HG03342 (cell line): ENCODE measurements around the gene ADCK1.
"Not testable (repeated sequence)": the region's sequence is repeated elsewhere in the genome, so short reads cannot be mapped to it uniquely, and the experiment has no call there.

Experiments used
- ATAC-seq: cut with Tn5 transposase; IDR thresholded peaks from one replicate; pipeline ENCODE4 v1.9.1; 2021; ENCODE audit warnings: mild to moderate bottlenecking, moderate library complexity; ENCODE audit not compliant: unreplicated experiment

ADCK1 gene

DNA sequence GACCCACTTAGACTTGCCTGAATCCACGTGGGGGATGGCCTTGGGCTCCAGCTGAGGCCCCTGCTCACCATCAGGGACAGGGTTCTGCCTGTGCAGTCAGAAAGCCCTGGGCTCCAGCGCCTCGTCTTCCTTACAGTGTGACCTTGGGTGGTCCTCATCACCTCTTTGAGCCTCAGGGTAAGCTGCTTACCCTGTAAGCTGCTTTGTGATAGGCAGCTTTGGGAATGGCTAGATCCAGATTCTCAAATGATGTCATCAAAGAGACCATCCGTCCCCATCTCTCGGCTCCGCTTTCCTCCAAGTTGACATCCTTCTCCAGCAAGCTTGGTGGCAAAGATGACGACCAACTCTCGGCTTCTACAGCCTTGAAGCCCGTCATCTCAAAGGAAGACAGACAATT is 127.0 kb downstream of the ADCK1 start:
- ATAC-seq, result no peak

DNA sequence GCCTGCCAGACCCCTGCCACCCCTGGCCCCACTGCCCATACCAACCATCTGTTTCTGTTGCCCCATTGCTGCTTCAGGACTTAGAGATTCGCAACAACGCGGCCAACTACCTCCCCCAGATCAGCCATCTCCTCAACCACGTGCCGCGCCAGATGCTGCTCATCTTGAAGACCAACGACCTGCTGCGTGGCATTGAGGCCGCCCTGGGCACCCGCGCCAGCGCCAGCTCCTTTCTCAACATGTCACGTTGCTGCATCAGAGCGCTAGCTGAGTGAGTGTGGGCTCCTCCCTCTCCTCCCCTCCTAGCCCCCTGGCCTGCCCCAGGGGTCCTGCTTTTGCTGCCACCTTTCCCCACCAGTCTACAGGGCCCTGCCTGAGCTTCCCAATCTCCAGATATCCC is 131.5 kb downstream of the ADCK1 start:
- no peak for ATAC-seq

DNA sequence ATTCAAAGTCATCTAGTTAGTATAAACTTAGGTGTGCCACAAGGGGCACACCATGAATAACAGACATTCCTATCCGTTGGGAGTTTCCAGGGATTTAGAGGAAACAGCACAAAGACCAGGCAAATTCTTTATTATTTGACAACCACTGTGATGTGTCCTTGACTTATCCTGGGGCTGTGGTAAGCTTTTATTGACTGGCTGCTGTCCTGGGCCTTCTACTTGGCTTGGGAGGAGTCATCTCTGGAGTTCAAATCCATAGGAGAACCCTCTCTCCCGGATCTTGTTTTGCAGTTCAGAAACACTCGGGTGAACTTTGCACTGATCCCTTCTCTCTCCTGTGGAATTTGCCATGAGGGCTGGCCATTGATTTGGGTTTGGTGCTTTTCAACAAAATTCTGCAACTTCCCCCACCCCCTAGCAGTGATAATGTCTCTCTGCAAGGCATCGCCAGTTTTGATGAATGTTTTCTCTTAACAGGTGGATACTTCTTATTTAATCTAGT is 136.3 kb downstream of the ADCK1 start:
- ATAC-seq, result no peak

- no peak for ATAC-seq
Measured at GRCh38 chr14:77947372-77947771, 147.5 kb downstream of the ADCK1 start.

DNA sequence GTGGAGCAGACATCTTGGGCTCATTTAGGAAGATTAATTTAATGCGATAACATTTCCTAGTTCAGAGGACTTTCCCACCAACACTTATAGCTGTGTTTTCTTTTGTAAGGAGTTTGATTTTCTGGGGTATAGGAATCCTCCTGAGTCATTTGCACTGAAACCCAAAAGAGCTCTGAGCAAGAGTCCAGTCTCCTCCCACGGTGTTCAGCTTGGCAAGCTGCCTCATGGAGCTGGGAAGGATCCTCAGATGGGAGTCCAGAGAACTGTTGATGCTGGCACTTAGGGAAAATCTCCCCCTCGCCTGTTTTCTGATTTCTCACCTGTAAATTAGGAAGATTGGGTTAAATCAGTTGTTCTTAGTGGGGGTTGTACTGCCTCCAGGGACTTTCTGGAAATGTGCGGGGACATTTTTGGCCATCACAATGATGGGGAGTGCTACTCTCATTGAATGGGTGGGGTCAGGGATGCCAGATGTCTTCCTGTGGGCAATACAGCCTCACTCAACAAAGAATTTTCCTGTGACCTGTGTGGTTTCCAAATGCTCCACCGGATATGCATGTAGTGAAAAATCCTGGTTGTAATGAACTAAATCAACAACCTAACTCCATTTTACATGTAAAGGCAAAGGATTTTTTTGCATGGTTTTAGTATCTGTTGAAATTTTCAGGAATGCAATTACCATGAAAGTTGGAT is 150.6 kb downstream of the ADCK1 start:
- ATAC-seq, result no peak

DNA sequence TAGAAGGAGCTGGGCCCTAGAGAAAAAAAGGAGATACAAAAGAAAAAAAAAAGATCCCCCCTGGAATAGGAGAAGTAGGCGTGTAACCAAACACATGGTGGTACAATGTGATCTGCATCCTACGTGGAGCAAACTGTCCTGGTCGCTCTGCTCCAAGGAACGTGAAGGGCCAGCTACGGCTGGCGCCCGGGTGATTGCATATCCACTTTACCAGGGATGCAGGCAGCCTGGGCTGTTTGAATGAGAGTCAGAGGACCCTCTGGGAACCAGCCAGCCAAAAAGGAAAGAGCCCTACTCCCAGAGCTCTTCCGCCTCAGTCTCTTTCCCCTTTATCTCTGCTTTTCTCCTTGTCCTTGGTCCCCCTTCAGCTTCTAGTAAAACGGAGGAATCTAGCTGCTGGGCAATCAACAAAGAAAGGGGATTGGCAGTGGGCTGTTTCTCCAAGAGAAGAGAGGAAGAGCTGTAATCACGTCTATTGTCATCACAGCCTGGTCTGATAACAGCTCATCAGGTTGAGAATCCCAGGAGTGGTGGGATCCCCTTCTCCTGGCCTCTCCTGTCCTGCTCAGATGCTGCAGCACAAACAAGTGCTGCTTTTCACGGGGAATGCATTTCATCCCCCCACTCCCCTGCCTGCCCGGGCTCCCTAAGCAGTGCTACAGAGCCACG is 156.0 kb downstream of the ADCK1 start:
- no peak for ATAC-seq

GRCh38 chr14:77959686-77960085 is 159.8 kb downstream of the ADCK1 start:
- ATAC-seq, result not testable (repeated sequence)

GRCh38 chr14:77961847-77962580 is 162.1 kb downstream of the ADCK1 start:
- no peak for ATAC-seq

GRCh38 chr14:77962731-77963520 is 163.0 kb downstream of the ADCK1 start:
- ATAC-seq, result no peak

DNA sequence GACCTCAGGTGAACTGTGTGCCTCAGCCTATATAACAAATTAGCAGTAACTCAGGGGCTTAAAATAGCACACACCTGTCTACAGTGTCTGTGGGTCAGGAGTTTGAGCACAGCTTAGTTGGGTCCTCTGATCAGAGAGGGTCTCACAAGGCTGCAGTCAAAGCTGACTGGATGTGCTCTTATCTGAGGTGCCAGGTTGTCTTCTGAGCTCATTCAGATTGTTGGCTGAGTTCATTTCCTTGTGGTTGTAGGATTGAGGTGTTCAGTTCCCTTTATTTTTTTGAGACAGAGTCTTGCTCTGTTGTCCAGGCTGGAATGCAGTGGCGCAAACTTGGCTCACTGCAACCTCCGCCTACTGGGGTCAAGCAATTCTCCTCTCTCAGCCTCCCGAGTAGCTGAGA is 164.7 kb downstream of the ADCK1 start:
- no peak for ATAC-seq

DNA sequence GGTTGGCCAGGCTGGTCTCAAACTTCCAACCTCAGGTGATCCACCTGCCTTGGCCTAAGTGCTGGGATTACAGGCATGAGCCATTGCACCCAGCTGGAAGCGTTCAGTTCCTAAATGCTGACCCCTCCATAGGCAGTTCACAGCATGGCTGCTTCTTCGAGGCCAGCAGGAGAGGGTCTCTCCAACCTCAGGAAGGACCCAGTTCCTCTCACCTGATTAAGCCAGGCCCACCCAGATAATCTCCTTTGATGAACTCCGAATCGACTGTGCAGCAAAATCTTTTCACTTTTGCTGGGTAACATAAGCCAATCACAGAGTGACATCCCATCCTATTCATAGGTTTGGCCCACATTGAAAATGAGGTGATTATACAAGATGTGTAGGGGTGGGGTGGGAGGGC is 165.1 kb downstream of the ADCK1 start:
- no peak for ATAC-seq

DNA sequence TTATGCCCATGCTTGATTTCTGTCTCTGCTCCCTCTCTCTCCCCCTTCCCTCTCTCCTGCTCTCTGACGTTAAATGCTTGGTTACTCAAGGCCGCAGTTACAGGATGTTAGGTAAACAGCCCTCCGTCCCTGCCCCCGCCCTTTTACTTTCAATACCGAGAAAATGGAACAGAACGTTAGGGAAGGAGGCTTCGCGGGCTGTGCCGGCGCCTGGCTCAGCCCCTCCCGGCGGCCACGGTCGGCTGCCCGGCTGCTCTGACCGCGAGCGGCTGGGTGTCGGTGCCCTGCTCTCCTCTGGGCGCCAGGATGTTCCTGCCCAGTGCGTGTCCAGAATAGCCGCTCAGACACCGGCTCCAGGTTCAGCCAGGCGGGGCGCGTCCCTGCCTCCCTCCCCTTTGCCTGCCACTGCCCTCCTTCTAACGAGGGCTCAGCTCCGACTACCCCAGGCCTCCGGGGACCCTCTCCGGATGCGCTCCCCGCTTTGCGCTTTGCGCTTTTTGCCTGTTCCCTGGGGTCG is 166.1 kb downstream of the ADCK1 start:
- peak; percentile 90 for ATAC-seq

DNA sequence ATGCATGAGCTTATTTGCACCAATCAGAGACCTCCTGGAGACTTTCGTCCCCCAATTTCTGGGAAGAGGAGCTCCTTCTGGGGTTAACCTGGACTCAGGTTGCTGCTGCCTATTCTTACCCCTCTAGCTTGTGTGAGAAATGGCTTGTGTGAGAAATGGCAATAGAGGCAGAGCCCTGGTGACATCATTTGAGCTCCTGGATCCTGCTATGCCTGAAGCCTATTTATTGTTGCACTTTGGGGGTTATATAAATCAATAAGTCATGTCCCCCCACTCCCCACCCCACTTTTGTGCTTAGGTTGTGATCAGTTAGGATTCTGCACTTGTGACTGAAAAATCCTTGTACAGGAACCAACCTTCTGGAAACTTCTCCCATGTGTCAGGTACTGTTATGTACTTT is 167.2 kb downstream of the ADCK1 start:
- no peak for ATAC-seq

- ATAC-seq, result no peak
Measured at GRCh38 chr14:77970646-77971045, 170.7 kb downstream of the ADCK1 start.

- ATAC-seq, result no peak
Measured at GRCh38 chr14:77973246-77973645, 173.3 kb downstream of the ADCK1 start.

DNA sequence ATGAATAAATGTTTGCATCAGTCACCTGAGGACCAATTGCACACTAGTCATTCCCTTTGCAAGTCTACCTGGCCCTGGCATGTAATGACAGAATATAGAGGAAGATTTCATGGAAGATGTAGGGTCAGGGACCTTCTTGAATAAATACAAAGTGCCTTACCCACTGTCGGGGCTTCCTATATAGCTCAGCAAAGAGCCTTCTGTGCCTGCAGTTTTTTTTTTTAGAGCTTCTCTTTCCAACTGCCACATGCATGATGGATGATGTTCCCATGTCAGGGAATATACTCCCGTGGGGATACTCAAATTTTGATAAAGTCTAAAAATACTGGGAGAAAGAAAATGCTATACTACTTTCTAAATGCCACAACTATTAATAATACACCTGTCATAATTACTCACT is 176.7 kb downstream of the ADCK1 start:
- ATAC-seq, result no peak

GRCh38 chr14:77979171-77979570 is 179.3 kb downstream of the ADCK1 start:
- no peak for ATAC-seq

- ATAC-seq, result no peak
Measured at GRCh38 chr14:77979666-77980351, 179.9 kb downstream of the ADCK1 start.

DNA sequence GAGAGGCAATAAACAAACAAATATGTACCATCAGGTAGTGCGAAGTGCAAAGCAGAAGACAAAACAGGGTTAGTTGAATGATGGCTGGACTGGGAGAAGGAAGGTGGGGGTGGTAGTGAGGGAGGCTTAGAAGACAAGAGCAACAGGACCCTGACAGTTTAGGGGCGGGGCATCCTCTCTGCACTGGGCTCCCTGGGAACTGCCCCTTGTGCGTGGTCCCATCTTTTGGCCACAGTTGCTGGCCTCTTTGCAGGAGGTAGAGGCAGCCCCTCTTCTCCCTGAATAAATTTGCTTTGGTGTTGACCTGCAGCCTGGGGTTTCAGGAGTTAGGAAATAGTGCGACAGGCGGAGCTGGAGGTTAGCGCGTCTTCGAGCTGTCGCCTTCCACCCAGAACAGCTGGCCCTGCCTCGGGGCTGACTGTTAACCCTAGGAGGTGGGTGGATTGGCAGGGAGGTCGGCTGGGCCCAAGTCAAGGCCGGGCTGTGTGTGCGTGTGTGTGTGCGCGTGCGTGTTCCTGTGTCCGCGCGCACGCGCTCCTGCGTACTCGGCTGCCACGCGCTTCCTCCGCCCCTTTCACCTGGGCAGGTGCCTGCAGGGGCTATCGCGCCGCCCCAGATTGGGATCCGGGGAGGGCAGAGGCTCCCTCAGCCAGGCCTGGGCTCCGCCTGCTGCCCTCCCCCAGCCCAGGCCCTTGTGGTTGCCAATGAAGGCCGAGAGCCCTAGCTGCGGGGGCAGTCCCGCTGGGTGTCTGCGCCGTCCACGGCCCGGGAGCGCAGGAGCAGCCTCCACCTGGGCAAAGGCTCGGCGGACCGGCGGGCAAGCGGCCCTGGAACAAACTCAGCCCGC is 180.8 kb downstream of the ADCK1 start:
- no peak for ATAC-seq
